B cell (primary cell): ENCODE measurements around the gene TBC1D32.

Experiments
- EZH2 ChIP-seq: IDR thresholded peaks from 2 replicates; pipeline ENCODE4 v1.6.1; 2012; ENCODE audit warnings: borderline replicate concordance, low read depth, mild to moderate bottlenecking, moderate library complexity, low read length; ENCODE audit not compliant: insufficient read depth, poor library complexity, severe bottlenecking
- TF ChIP-seq, protein P1 (sequence below): fragments of 200-600 bp; IDR thresholded peaks from one replicate; pipeline ENCODE4 v1.8.0; 2022; ENCODE audit warnings: antibody characterized with exemption, mild to moderate bottlenecking

DNA sequence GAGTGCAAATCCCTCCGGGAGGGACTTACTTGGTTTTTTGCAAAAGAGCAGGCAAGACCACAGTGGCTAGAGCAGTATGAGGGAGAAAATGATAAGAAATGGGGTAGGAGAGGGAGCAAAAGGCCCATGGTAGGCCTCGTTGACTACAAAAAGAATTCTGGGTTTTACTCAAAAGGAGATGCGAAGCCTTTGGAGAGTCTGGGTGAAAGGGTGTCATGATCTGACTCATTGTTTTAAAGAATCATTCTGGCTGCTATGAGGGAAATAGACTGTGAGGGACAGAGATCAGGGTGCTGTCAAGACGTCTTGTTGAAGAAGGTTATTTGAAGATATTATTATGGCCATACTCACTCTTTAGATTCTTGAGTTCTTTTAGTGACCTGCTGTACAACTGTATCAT is 13.0 kb downstream of the TBC1D32 start:
- TF ChIP-seq, protein P1, sequence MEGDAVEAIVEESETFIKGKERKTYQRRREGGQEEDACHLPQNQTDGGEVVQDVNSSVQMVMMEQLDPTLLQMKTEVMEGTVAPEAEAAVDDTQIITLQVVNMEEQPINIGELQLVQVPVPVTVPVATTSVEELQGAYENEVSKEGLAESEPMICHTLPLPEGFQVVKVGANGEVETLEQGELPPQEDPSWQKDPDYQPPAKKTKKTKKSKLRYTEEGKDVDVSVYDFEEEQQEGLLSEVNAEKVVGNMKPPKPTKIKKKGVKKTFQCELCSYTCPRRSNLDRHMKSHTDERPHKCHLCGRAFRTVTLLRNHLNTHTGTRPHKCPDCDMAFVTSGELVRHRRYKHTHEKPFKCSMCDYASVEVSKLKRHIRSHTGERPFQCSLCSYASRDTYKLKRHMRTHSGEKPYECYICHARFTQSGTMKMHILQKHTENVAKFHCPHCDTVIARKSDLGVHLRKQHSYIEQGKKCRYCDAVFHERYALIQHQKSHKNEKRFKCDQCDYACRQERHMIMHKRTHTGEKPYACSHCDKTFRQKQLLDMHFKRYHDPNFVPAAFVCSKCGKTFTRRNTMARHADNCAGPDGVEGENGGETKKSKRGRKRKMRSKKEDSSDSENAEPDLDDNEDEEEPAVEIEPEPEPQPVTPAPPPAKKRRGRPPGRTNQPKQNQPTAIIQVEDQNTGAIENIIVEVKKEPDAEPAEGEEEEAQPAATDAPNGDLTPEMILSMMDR: no peak
- TF ChIP-seq EZH2: no peak
